Measurements from ENCODE around the gene ZFHX3. TPM values are rescaled to one million over a fixed set of nuclear protein-coding genes. Genes with fewer than 3 reads are reported as not detected.

ZFHX3 gene
- total RNA-seq, 1 experiment from 2014 or later = 1.5 TPM

- Histone ChIP-seq H3K18ac (ENCODE audit: insufficient read length, low read depth, low read length) (no peak overlapping the region), H3K27ac (ENCODE audit: insufficient read length, low read depth, low read length) (no peak overlapping the region), H3K9ac (ENCODE audit: extremely low read depth, insufficient read length, low read length) (no peak overlapping the region), H4K8ac (replicated peaks; ENCODE audit: insufficient read length, low read depth, low read length) (no peak overlapping the region), H3K4me2 (ENCODE audit: insufficient read depth, insufficient read length, low read length) (no peak overlapping the region), H2AFZ (ENCODE audit: low read length) (no peak overlapping the region), H2AK5ac (ENCODE audit: insufficient read length, low read length) (no peak overlapping the region), H3K23me2 (ENCODE audit: insufficient read length, low read depth, low read length, poor library complexity, severe bottlenecking) (no peaks in the 10 kb centered on the region), H3K14ac (ENCODE audit: insufficient read depth, low read length) (no peak overlapping the region), H4K91ac (ENCODE audit: insufficient read length, low read depth, low read length) (no peak overlapping the region), H3K9me3 (ENCODE audit: control insufficient read depth, low read depth, low read length) (no peaks in the 10 kb centered on the region), H3T11ph (ENCODE audit: low read length) (no peak overlapping the region), H2BK120ac (ENCODE audit: low read depth, low read length, poor library complexity, severe bottlenecking) (no peak overlapping the region), H2BK15ac (ENCODE audit: low read depth, low read length) (no peak overlapping the region), H3K79me1 (ENCODE audit: insufficient read depth, low read depth, low read length, poor library complexity, severe bottlenecking) (no peaks in the 10 kb centered on the region), H4K20me1 (ENCODE audit: control insufficient read depth, insufficient read depth, insufficient read length) (peaks cover 2% of the 10 kb centered on the region), H3K27me3 (ENCODE audit: insufficient read depth, low read length) (no peaks in the 10 kb centered on the region), H3K4ac (ENCODE audit: low read depth, low read length) (no peak overlapping the region), H2BK12ac (ENCODE audit: insufficient read length, low read depth, low read length) (no peak overlapping the region), H2BK5ac (ENCODE audit: insufficient read length, low read length) (no peak overlapping the region), H3K23ac (ENCODE audit: insufficient read length, low read depth, low read length) (no peak overlapping the region), H2BK20ac (ENCODE audit: low read depth, low read length, poor library complexity, severe bottlenecking) (no peak overlapping the region), H3K56ac (ENCODE audit: insufficient read length, low read depth, low read length) (no peak overlapping the region), H3K4me1 (ENCODE audit: insufficient read depth, low read length) (no peaks in the 10 kb centered on the region; the same call in 1 of the 2 replicates), H3K79me2 (ENCODE audit: insufficient read depth, low read length) (no peaks in the 10 kb centered on the region), H4K5ac (ENCODE audit: insufficient read length, low read depth, low read length) (no peak overlapping the region)
- no peaks in the 10 kb centered on the region for H3K36me3 Mint-ChIP-seq (ENCODE audit: insufficient read depth in 1 of 3, low read depth in 3 of 3)
- no peak overlapping the region for H3K4me3 Mint-ChIP-seq
- no peaks in the 10 kb centered on the region for H3K9me3 Mint-ChIP-seq
- no peak for DNase-seq
- no peak for TF ChIP-seq CTCF (conservative IDR thresholded peaks at IDR 0.05)
- H3K4me1 Mint-ChIP-seq = peaks cover 14 to 22% of the 10 kb centered on the region in 2 experiments
- peaks cover 2% of the 10 kb centered on the region for H3K27me3 Mint-ChIP-seq (ENCODE audit: low read depth)
- no CpG with 5 or more reads among the region's 16 CpGs for WGBS (ENCODE audit: extremely low coverage, insufficient read length, low lambda C conversion rate)
- no peak overlapping the region for H3K27ac Mint-ChIP-seq
These were observed 202.5 kb downstream of the ZFHX3 start for GRCh38 chr16:72845322-72846020.

Data from H9 (cell line).